Common myeloid progenitor, CD34-positive (primary cell): ENCODE data around the gene NSUN7.

ENCODE experiments used
- CTCF ChIA-PET: fragments of 350-600 bp; sonication (Branson Sonifier 250); formaldehyde crosslinking; loops from one replicate; lab custom pipeline; 2021; ENCODE audit warnings: antibody characterized with exemption; lab: Charles Lee
- POLR2A ChIA-PET: fragments of 350-600 bp; sonication (Branson Sonifier 250); formaldehyde crosslinking; loops from one replicate; lab custom pipeline; 2021; ENCODE audit warnings: antibody characterized with exemption; lab: Charles Lee
- DNase-seq, 3 donors: peaks; one replicate each; pipeline versions ENCODE4 v3.0.0 to v3.0.0-alpha.2; 2013
- H3K27ac ChIP-seq, 2 experiments: 1 replicate in 1 of 2; 2 replicates in 1 of 2; pipeline ENCODE4 v1.7.0; 2013; ENCODE audit warnings: inconsistent platforms in 2 of 2, low read length in 2 of 2, mild to moderate bottlenecking in 2 of 2, low read depth in 1 of 2, moderate library complexity in 1 of 2; ENCODE audit not compliant: severe bottlenecking in 2 of 2, insufficient read depth in 1 of 2, poor library complexity in 1 of 2
- H3K27me3 ChIP-seq, 5 experiments: replicated peaks in 2 of 5; 1 replicate in 3 of 5; 2 replicates in 2 of 5; pipeline versions ENCODE4 v1.6.1 to v1.7.0; 2013; ENCODE audit warnings: low read length in 4 of 5, mild to moderate bottlenecking in 2 of 5, moderate library complexity in 2 of 5, inconsistent platforms in 1 of 5; ENCODE audit not compliant: insufficient read depth in 5 of 5, control insufficient read depth in 4 of 5
- H3K36me3 ChIP-seq, 4 experiments: 1 replicate in 2 of 4; 2 replicates in 2 of 4; pipeline versions ENCODE4 v1.6.1 to v1.7.0; 2013; ENCODE audit warnings: low read length in 3 of 4, control low read depth in 1 of 4, mild to moderate bottlenecking in 1 of 4; ENCODE audit not compliant: control insufficient read depth in 4 of 4, insufficient read depth in 4 of 4
- H3K4me1 ChIP-seq, 4 experiments: 1 replicate in 3 of 4; 2 replicates in 1 of 4; pipeline versions ENCODE4 v1.6.1 to v1.7.1; 2013; ENCODE audit warnings: low read length in 3 of 4, mild to moderate bottlenecking in 3 of 4, control low read depth in 1 of 4, inconsistent platforms in 1 of 4, moderate library complexity in 1 of 4; ENCODE audit not compliant: control insufficient read depth in 4 of 4, insufficient read depth in 4 of 4; ENCODE audit errors: control extremely low read depth in 1 of 4
- H3K4me3 ChIP-seq, 7 experiments: 1 replicate in 4 of 7; 2 replicates in 3 of 7; pipeline versions ENCODE4 v1.5.1 to v1.7.0; 2013; ENCODE audit warnings: mild to moderate bottlenecking in 7 of 7, low read length in 6 of 7, moderate library complexity in 6 of 7, inconsistent platforms in 2 of 7, low read depth in 2 of 7, control low read depth in 1 of 7; ENCODE audit not compliant: insufficient read depth in 4 of 7, control insufficient read depth in 1 of 7; ENCODE audit errors: extremely low read depth in 1 of 7
- H3K9me3 ChIP-seq, 5 experiments: 1 replicate in 4 of 5; 2 replicates in 1 of 5; pipeline versions ENCODE4 v1.6.1 to v1.7.1; 2013; ENCODE audit warnings: low read length in 4 of 5, mild to moderate bottlenecking in 2 of 5, inconsistent platforms in 1 of 5, low read depth in 1 of 5, moderate library complexity in 1 of 5; ENCODE audit not compliant: control insufficient read depth in 4 of 5, insufficient read depth in 2 of 5; ENCODE audit errors: control extremely low read depth in 1 of 5
- WGBS: methylation state at CpG from one replicate; pipeline ENCODE4 v1.1.5; 2013; ENCODE audit not compliant: insufficient coverage; 5-methylcytosine and 5-hydroxymethylcytosine counted together

The NSUN7 gene

DNA sequence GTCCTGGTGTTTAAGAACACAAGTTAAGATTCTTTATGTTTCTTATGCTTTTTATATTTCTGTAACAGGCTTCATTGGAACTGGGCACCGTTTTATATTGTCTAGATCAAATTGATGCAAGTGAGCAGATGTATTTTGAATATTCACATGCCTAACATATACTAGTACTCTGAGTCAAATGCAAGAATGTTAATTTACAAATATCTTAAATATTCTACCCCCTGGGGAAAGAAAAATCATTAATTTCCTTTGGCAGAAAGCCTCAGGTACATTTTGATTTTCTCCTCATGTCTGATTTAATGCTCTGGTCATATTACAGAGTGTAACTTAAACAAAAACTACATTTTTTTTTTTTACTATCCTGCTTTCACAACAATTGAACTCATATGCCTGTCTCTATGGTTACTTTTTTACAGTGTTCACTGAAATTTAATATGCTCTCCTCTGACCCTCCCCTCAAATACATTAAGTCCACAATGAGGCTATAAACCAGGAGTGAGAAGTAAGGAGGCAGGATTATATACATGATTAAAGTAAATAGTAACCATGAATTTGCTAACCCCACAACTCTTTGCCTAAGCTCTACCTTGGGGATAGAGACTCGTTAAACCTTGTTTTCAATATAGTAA is 2.4 kb upstream of the NSUN7 start:
- H3K27me3 ChIP-seq: peaks cover 0 to 3% (median 0%) of the 10 kb centered on the region in 5 experiments
- no peak for DNase-seq
- no peak overlapping the region for H3K4me3 ChIP-seq
- ChIA-PET CTCF (interaction anchor here (1.5 kb wide), 1 partner anchor 26 kb away, joined by 3 read pairs; no protein-coding TSS in a partner anchor), POLR2A (no interaction called here)
- no peak overlapping the region for H3K27ac ChIP-seq
- no peaks in the 10 kb centered on the region for H3K9me3 ChIP-seq
- no CpG with 5 or more reads among the region's 2 CpGs for WGBS
- no peaks in the 10 kb centered on the region for H3K36me3 ChIP-seq
- H3K4me1 ChIP-seq: peaks cover 6 to 12% (median 8%) of the 10 kb centered on the region in 4 experiments

DNA sequence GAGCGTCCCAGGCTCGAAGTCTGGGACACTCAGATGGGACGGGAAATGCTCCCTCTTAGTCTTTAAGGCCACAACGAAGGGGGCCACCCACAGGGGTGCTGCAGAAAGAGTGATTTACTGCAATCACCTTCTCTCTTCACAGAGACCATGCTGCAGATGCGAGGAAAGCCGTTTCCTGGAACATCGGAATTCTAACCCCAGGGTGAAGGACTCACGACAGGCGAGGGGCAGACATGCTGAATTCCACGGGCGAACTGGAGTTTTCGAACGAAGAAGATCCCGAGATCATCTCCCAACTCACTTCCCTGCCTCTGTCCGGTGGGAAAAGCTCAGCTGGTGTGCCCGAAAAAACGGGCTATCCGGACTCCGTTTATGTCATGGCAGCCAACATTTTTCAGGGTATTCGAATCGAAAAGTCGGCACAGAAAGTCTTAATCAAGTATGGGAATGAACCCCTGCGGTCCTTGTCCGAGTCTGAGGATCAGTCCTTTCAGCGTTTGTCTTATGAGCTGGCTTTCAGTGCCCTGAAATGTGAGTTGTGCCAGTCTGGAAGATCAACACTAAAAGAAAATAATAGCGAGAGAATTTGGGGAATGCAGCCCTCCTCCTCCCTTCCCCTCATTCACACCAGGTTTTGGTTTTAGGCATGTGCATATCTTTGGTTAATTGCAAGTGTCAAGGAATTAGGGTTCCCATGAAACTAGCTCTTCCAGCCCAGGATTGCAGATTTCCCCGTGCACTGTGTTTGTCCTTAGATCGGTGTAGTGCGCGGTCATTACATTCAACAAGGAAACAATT is 905 bp downstream of the NSUN7 start:
- WGBS: 28% methylated on average over 23 of the region's 30 CpGs

DNA sequence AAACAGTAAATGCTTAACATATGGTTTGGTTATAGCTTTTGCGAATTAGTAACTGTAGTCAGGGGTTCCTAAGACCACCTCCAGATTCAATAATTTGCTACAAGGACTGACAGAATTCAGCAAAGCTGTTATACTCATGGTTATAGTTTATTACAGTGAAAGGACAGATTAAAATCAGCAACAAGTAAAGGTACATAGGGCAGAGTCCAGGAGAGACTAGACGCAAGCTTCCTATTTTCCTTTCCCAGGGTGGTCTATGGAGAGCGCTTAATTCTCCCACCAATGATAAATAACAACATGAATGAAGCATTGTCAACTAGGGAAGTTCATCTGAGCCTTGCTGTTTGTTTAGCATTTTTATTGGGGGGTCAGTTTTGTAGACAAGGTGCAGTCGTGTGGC is 5.9 kb downstream of the NSUN7 start:
- H3K27ac ChIP-seq: no peak overlapping the region
- POLR2A ChIA-PET: no interaction called here
- WGBS: 100% methylated on average over 1 of the region's 4 CpGs
- CTCF ChIA-PET: interaction anchor here (1.3 kb wide), 1 partner anchor 22 kb away, joined by 3 read pairs; no protein-coding TSS in a partner anchor
- no peak overlapping the region for H3K4me3 ChIP-seq
- peaks cover 0 to 3% (median 0%) of the 10 kb centered on the region in 5 experiments for H3K9me3 ChIP-seq
- H3K27me3 ChIP-seq: peaks cover 0 to under 1% (median 0%) of the 10 kb centered on the region in 5 experiments
- H3K4me1 ChIP-seq: peaks cover 0 to 4% (median 3%) of the 10 kb centered on the region in 4 experiments
- peaks cover 0 to 3% (median 0%) of the 10 kb centered on the region in 4 experiments for H3K36me3 ChIP-seq
- no peak for DNase-seq

More for the DNA sequence above, 905 bp downstream of the NSUN7 start:
- Histone ChIP-seq H3K36me3 (peaks cover 0 to 3% (median 0%) of the 10 kb centered on the region in 4 experiments), H3K27ac (no peak overlapping the region), H3K4me3 (peak overlapping the region; percentile 45 to 86 (median 78)), H3K27me3 (peaks cover 0 to 3% (median 0%) of the 10 kb centered on the region in 5 experiments), H3K9me3 (peaks cover 0 to 3% (median 0%) of the 10 kb centered on the region in 5 experiments), H3K4me1 (peaks cover 6 to 12% (median 8%) of the 10 kb centered on the region in 4 experiments)
- POLR2A ChIA-PET: no interaction called here
- CTCF ChIA-PET: no interaction called here
- peak in 1 of 3 donors; percentile 16 for DNase-seq

DNA sequence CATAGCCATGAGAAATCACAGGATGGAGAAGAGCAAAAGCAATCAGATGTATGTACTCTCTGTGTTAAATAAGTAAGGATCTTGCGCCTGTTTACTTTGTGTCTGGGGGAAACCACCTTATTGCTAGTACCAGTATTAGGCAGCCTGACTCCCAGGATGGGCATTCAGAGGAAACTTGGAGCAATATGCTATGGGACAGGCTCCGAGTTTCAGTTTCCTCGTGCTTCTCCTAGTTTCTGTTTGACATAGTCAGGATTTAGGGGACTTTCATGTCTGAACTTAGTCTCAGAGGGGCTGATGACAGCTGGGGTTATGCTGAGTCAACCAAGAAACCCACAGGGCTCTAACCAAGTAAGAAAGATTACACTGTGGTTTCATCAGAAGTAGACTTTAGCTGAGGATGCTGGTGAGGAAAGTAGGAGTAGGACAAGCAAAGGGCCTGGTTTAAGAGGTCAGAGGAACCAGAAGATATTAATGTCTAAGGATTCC is 13.5 kb downstream of the NSUN7 start:
- CTCF ChIA-PET: no interaction called here

DNA sequence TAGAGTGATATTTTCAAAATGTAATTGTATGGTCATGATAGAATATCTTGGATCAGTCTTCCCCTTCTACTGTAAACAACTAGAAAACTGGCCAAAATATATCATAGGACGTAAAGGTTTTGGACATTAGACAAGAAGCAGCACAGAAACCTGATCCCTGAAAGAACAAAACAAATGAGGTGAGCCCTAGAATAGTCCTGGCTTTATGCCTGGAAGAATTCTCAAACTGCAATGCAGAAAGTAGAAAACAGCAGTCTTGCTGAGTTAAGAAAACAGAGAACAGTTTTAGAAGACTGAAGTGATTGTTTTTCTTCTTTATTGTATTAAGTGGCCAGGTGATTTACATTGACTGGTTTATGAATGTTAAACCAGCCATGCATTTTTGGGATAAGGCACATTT is 19.5 kb downstream of the NSUN7 start:
- Histone ChIP-seq H3K4me1 (peaks cover 0 to 7% (median 0%) of the 10 kb centered on the region in 4 experiments), H3K27me3 (no peaks in the 10 kb centered on the region), H3K4me3 (no peak overlapping the region), H3K36me3 (peaks cover 0 to 3% (median 0%) of the 10 kb centered on the region in 4 experiments), H3K27ac (no peak overlapping the region), H3K9me3 (no peaks in the 10 kb centered on the region)
- CTCF ChIA-PET: no interaction called here
- no CpG with 5 or more reads among the region's 1 CpG for WGBS
- no peak for DNase-seq
- POLR2A ChIA-PET: no interaction called here

More for the DNA sequence above, 13.5 kb downstream of the NSUN7 start:
- Histone ChIP-seq H3K36me3 (peaks cover 0 to 3% (median 0%) of the 10 kb centered on the region in 4 experiments), H3K4me1 (peaks cover 0 to 12% (median 6%) of the 10 kb centered on the region in 4 experiments), H3K4me3 (peak overlapping the region in 1 of 7 experiments; percentile 43), H3K27me3 (no peaks in the 10 kb centered on the region), H3K9me3 (no peaks in the 10 kb centered on the region), H3K27ac (no peak overlapping the region)
- peak; percentile 72 to 93 (median 91) for DNase-seq
- no CpG with 5 or more reads among the region's 3 CpGs for WGBS
- POLR2A ChIA-PET: no interaction called here

DNA sequence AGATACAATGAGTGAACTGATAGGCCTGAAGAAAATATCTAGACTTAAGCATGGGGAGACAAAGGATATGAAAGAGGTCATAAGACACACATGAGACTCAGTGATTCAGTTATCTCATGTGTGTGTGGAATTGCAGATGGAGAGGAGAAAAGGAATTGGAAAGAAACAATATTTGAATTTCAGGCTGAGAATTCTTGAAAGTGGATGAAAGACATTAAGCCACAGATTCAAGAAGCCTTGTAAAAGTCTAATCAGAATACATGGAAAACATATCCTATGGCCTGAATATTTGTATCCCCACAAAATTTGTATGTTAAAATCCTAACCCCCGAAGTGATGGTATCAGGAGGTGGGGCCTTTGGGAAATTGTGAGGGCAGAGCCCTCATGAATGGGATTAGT is 28.3 kb downstream of the NSUN7 start:
- 100% methylated on average over 1 of the region's 1 CpG for WGBS
- Histone ChIP-seq H3K36me3 (peaks cover 0 to 19% (median 8%) of the 10 kb centered on the region in 4 experiments), H3K4me1 (peaks cover 0 to 7% (median 0%) of the 10 kb centered on the region in 4 experiments), H3K9me3 (peaks cover 2 to 18% (median 2%) of the 10 kb centered on the region in 5 experiments), H3K4me3 (no peak overlapping the region), H3K27ac (no peak overlapping the region), H3K27me3 (no peaks in the 10 kb centered on the region)
- peak in 1 of 3 donors; percentile 3 for DNase-seq
- ChIA-PET CTCF (no interaction called here), POLR2A (no interaction called here)
